ENCODE data around the gene PRKCZ.

The PRKCZ gene

DNA sequence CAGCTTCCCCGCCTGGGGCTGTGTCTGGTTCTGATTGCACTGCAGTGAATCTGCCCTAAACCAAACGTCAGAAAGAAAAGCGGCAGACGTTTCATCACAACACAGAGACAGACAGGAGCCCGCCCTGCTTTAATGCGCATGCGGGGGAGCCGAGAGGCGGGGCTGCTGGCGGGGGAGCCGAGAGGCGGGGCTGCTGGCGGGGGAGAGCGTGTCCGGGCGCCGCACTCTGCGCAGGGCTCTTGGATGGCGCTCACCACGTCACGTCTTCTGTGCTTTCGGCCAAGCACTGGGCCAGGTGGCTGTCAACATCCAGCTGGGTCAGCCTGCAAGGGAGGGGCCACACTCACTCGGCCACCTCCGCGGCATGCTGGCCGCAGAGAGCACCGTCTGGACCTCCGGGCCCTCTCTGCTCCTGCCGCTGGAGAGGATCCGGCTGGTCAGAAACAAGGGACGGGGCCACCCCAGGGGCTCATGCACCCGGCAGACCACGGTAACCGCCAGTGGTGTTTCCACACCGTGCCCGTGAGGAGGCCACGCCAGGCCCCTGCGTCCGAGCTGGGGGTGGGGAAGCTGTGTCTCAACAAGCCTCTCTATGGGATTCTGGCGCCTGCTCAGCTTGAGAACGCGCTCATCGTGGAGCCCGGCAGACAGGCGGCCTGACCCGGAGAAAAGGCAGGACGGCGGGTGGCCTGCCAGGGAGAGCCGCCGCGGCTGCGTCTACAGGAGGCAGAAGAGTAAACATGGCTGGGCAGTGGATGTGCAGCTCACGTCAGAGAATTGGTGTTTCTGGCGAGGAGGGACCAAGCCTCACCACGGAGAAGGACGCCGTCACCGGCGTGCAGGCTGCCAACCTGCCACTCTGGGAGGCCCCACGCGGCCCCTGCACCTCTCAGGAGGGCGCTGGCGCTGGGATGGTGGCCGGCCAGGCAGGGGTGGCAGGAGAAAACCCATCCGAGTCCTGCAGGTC lies 139.5 kb downstream of the PRKCZ start:
- Histone ChIP-seq H3K9me3 (ENCODE audit: insufficient read depth, low read length) (no peaks in the 10 kb centered on the region), H3K4me3 (ENCODE audit: low read length) (no peak overlapping the region), H3K79me2 (ENCODE audit: low read length) (peaks cover 14% of the 10 kb centered on the region), H3K4me2 (ENCODE audit: low read length) (no peak overlapping the region), H3K27ac (ENCODE audit: low read length) (no peak overlapping the region), H2AFZ (ENCODE audit: low read depth, low read length) (no peak overlapping the region), H3K36me3 (replicated peaks; ENCODE audit: low read depth, low read length) (peaks cover 8% of the 10 kb centered on the region), H3K27me3 (ENCODE audit: low read depth, low read length) (no peaks in the 10 kb centered on the region), H3K9ac (ENCODE audit: low read length) (no peak overlapping the region), H3K4me1 (ENCODE audit: low read length) (peaks cover 10% of the 10 kb centered on the region), H4K20me1 (ENCODE audit: insufficient read depth, low read length) (no peaks in the 10 kb centered on the region)
- TF ChIP-seq EZH2phosphoT487 (IDR thresholded peaks at IDR 0.05; ENCODE audit: low read depth), result no peak

DNA sequence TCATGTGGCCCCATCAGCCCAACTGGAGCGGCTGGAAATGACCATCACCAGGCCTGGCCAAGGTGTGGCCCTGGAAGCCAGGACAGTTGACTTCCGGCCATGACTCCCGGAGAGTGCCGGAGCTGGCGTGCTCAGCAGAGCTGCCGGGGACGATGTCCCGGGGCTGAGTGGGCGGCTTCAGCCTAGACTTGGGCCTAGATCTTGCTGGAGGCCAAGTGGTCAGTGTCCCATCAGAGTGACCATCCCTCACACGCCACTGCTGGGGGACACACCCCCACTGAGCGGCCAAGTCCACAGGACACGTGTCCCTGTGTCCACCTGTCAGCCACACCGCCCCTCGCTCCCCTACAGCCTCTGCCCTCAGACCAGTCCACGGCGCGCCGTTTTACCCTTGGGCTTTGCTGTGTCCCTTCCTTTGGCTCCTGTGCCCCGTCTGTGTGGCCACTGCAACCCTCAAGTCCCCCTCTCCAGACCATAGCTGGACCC lies 140.3 kb downstream of the PRKCZ start:
- Histone ChIP-seq H3K4me3 (ENCODE audit: low read length) (no peak overlapping the region), H3K79me2 (ENCODE audit: low read length) (peaks cover 14% of the 10 kb centered on the region), H3K27ac (ENCODE audit: low read length) (no peak overlapping the region), H3K4me1 (ENCODE audit: low read length) (peaks cover 13% of the 10 kb centered on the region), H3K36me3 (replicated peaks; ENCODE audit: low read depth, low read length) (peaks cover 8% of the 10 kb centered on the region), H4K20me1 (ENCODE audit: insufficient read depth, low read length) (no peaks in the 10 kb centered on the region), H3K9me3 (ENCODE audit: insufficient read depth, low read length) (no peaks in the 10 kb centered on the region), H3K27me3 (ENCODE audit: low read depth, low read length) (no peaks in the 10 kb centered on the region), H3K4me2 (ENCODE audit: low read length) (no peak overlapping the region), H3K9ac (ENCODE audit: low read length) (no peak overlapping the region), H2AFZ (ENCODE audit: low read depth, low read length) (no peak overlapping the region)
- no peak for TF ChIP-seq EZH2phosphoT487 (IDR thresholded peaks at IDR 0.05; ENCODE audit: low read depth)
- TF ChIP-seq, protein P1, sequence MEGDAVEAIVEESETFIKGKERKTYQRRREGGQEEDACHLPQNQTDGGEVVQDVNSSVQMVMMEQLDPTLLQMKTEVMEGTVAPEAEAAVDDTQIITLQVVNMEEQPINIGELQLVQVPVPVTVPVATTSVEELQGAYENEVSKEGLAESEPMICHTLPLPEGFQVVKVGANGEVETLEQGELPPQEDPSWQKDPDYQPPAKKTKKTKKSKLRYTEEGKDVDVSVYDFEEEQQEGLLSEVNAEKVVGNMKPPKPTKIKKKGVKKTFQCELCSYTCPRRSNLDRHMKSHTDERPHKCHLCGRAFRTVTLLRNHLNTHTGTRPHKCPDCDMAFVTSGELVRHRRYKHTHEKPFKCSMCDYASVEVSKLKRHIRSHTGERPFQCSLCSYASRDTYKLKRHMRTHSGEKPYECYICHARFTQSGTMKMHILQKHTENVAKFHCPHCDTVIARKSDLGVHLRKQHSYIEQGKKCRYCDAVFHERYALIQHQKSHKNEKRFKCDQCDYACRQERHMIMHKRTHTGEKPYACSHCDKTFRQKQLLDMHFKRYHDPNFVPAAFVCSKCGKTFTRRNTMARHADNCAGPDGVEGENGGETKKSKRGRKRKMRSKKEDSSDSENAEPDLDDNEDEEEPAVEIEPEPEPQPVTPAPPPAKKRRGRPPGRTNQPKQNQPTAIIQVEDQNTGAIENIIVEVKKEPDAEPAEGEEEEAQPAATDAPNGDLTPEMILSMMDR (IDR thresholded peaks at IDR 0.05; ENCODE audit: low read depth, low read length), result no peak

DNA sequence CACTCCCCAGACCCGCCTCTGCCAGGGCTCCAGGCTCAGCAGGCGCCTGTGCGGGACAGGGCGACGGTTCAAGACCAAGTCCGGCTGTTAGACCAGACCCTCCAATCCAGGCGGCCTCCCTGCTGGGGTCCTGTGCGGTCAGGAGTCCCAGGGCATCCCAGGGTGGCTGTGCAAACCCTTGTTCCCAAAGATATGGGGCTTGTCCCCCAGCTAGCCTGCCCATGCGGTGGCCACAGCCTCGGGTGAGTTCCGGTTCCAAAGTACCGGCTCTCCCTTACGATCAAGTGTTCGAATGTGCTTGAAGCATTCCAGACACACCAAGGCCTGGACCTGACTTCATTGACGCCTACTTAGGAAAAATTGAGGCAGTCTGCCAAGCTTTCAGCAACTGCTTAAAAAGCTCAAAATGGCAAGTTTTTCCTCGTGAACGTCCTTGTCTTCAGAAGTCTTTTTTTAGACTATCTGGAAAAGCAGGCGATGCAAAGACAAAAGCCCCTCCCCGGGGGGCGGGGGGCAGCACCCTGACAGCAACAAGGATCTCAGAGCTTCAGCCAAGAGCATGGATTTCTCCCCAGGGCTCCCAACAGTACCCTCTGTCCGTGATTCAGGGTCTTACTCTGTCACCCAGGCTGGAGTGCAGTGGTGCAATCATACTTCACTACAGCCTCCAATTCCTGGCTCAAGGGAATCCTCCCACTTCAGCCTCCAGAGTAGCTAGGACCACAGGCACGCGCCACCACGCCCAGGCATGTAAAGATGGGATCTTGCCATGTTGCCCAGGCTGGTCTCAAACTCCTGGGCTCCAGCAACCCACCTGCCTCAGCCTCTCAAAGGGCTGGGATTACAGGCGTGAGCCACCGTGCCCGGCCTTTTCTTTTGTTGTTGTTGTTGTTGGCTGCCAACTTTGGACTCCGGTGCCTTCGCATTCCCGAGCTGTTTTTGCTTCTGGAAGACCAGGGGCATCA lies 142.1 kb downstream of the PRKCZ start:
- H3K79me2 ChIP-seq (ENCODE audit: low read length), result peaks cover 14% of the 10 kb centered on the region
- H3K9me3 ChIP-seq (ENCODE audit: insufficient read depth, low read length), result no peaks in the 10 kb centered on the region
- peaks cover 8% of the 10 kb centered on the region for H3K36me3 ChIP-seq (replicated peaks; ENCODE audit: low read depth, low read length)
- TF ChIP-seq, protein P1 (IDR thresholded peaks at IDR 0.05; ENCODE audit: low read depth, low read length), result no peak
- TF ChIP-seq EZH2phosphoT487 (IDR thresholded peaks at IDR 0.05; ENCODE audit: low read depth), result no peak
- no peak overlapping the region for H2AFZ ChIP-seq (ENCODE audit: low read depth, low read length)
- peaks cover 17% of the 10 kb centered on the region for H3K4me1 ChIP-seq (ENCODE audit: low read length)
- no peak overlapping the region for H3K9ac ChIP-seq (ENCODE audit: low read length)
- no peaks in the 10 kb centered on the region for H4K20me1 ChIP-seq (ENCODE audit: insufficient read depth, low read length)
- H3K4me3 ChIP-seq (ENCODE audit: low read length), result no peak overlapping the region
- no peak overlapping the region for H3K4me2 ChIP-seq (ENCODE audit: low read length)
- no peaks in the 10 kb centered on the region for H3K27me3 ChIP-seq (ENCODE audit: low read depth, low read length)
- H3K27ac ChIP-seq (ENCODE audit: low read length), result no peak overlapping the region

DNA sequence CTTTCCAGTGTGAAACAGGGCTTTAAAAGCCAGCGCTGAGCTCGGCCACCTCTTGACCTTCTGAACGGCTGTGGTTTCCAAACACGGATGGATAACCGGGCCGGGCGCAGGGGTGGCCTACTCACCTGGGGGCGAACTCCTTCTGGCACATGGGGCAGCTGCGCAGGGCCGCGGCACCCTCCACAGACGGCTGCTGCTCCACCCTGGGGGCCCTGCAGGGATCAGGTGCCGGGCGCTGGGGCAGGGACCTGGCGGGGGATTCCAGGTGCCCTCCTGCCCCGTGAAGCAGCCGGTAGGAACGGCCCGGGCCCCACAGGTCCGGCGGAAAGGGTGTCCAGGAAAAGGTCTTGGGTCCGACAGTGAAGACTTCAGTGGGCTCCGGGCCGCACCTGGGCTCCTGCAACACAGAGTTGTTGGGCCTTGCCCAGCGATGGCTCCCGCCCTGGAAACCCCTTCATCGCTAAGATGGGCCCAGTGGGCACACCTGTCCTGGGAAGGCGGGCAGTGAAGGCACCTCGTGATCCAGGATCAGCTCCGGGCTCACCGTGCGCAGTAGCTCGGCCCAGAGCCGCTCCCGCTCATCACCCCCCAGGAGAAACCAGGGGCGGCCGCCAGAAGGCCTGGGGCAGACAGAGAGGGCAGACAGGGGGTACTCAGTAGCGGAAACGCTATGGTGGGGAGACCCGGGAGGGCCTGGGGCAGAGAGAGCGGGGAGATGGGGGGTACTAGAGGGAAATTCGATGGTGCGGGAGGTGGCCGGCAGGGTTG lies 143.5 kb downstream of the PRKCZ start:
- peak overlapping the region; percentile 92 for H3K4me2 ChIP-seq (ENCODE audit: low read length)
- no peaks in the 10 kb centered on the region for H4K20me1 ChIP-seq (ENCODE audit: insufficient read depth, low read length)
- H3K79me2 ChIP-seq (ENCODE audit: low read length), result peaks cover 14% of the 10 kb centered on the region
- H2AFZ ChIP-seq (ENCODE audit: low read depth, low read length), result no peak overlapping the region
- H3K9me3 ChIP-seq (ENCODE audit: insufficient read depth, low read length), result no peaks in the 10 kb centered on the region
- H3K4me1 ChIP-seq (ENCODE audit: low read length), result peaks cover 17% of the 10 kb centered on the region
- H3K27me3 ChIP-seq (ENCODE audit: low read depth, low read length), result no peaks in the 10 kb centered on the region
- TF ChIP-seq, protein P1 (IDR thresholded peaks at IDR 0.05; ENCODE audit: low read depth, low read length), result no peak
- no peak for TF ChIP-seq EZH2phosphoT487 (IDR thresholded peaks at IDR 0.05; ENCODE audit: low read depth)
- no peak overlapping the region for H3K27ac ChIP-seq (ENCODE audit: low read length)
- peaks cover 8% of the 10 kb centered on the region for H3K36me3 ChIP-seq (replicated peaks; ENCODE audit: low read depth, low read length)
- H3K9ac ChIP-seq (ENCODE audit: low read length), result peak overlapping the region; percentile 64
- H3K4me3 ChIP-seq (ENCODE audit: low read length), result peak overlapping the region; percentile 84

Measured in OCI-LY3 (cell line).